GM19372 (cell line): ENCODE measurements around the gene SLC25A43.
"Not testable (repeated sequence)": the region's sequence is repeated elsewhere in the genome, so short reads cannot be mapped to it uniquely, and the experiment has no call there.

ENCODE experiments used
- ATAC-seq: cut with Tn5 transposase; IDR thresholded peaks from one replicate; pipeline ENCODE4 v1.9.1; 2021; ENCODE audit warnings: mild to moderate bottlenecking, low read depth, moderate library complexity; ENCODE audit not compliant: unreplicated experiment

Gene SLC25A43

DNA sequence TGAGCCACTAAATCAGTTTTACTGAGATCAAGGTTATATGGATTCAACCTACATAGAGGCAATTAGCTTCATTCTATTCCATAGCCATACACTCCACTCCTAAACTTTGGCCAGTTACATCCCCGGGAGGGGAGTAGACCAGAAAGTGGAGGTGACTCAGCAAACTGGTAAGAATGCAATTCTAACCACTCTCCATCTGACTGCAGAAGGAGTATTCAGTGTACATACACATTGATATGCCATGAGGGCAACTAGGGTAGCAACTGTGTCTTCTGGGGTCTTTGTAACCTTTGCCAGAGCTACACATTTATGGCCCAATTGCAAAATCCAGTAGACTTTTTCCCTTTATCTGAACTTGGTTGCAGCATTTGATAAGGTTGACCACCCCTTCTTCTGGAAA lies 7.6 kb downstream of the SLC25A43 start:
- ATAC-seq: no peak

GRCh38 chrX:119407681-119408080 lies 8.5 kb downstream of the SLC25A43 start:
- no peak for ATAC-seq

GRCh38 chrX:119410027-119410819 lies 11.1 kb downstream of the SLC25A43 start:
- no peak for ATAC-seq

DNA sequence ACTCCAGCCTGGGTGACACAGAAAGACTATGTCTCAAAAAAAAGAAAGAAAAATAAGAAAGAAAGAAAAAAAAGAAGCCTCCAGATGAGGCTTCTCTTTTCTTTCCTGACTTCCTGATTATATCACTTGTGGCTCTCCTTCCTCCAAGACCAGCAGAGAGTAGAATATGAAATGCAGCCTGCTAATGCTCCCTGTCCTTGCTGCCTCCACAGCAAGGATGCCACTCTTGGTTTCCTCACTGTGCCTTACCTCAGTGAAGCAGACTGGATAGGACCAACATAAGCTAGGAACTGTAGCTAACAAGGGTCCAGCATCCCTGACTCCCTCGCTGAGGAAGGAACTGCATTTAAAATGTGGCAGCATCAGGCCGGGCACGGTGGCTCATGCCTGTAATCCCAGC lies 11.7 kb downstream of the SLC25A43 start:
- no peak for ATAC-seq

DNA sequence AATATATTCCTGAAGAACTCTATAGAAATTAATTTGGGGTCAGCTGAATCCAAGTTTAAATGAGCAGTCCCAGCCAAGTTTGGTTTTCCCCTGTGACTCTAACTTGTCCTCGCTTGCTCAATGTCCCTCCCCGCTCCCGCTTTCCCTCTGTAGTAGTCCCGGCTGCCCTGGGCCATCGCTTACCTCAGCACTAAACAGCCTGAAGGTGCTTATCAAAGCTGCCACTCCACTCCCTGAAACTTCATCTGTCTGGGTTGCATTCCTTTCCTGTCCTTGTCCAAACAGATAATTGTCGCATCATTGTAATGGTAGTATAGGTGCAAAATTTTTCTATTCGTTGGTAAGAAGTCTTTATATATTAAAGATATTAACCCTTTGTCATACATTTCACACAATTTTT lies 12.8 kb downstream of the SLC25A43 start:
- ATAC-seq: no peak

- no peak for ATAC-seq
These were observed 18.2 kb downstream of the SLC25A43 start for GRCh38 chrX:119417376-119417775.

DNA sequence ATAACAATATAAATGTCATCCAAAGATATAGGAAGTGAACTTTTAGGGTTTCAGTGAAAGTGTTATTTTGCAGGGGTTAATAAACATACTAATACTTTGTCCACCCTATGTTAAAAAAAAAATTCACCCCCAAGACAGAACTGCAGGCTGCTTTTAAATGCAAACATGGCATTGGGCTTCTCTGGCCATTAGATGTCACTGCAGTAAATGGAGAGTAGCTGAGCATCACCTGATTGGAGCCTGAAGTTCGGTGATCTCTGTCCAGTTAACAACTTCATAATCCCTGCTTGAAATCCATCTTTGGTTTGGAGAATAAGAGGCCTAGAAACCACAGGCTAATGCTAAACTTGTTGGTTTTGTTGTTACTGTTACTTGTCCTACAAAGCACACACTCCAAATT lies 18.7 kb downstream of the SLC25A43 start:
- no peak for ATAC-seq

- no peak for ATAC-seq
These were observed 20.0 kb downstream of the SLC25A43 start for GRCh38 chrX:119419146-119419545.

- ATAC-seq: no peak
These were observed 20.8 kb downstream of the SLC25A43 start for GRCh38 chrX:119419898-119420297.

GRCh38 chrX:119421016-119421705 lies 22.0 kb downstream of the SLC25A43 start:
- ATAC-seq: no peak

- no peak for ATAC-seq
These were observed 24.5 kb downstream of the SLC25A43 start for GRCh38 chrX:119423631-119424030.

DNA sequence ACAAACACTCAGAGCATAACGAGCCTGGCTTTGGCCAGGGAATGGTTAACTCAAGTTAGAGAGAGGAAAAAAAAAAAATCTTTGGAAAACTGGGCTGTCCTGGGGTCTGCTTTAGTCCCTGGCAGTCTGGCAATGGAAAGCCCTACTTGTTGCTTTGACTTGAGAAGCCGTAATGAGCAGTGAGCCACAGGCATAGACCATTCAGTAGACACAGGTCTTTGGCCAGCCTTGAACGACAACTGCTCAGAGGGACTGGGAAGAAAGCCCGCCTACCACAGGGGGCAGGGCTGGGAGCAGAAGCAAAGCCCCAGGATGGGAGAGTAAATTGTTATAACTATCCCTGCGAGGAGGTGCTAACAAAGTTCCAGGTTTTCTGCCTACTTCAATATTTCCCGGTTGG lies 25.9 kb downstream of the SLC25A43 start:
- ATAC-seq: no peak

GRCh38 chrX:119427024-119427794 lies 28.1 kb downstream of the SLC25A43 start:
- peak; percentile 67 for ATAC-seq

DNA sequence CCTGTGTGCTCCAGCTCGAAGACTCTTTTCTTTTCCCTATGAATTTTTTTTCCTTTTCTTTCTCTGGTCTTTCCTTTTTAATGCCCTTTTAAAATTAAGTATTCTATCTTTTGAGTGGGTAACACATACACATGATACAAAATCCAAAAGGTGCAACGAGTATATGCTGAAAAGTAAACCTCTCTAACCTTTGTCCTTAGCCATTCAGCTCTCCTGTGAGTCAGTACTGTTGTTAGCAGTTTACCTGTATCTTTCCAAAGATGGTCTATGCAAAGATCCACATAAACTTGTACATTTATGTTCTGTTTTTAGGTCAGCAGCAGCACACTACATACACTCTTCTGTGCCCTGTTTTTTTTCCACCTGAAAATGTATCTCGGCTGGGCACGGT lies 28.7 kb downstream of the SLC25A43 start:
- ATAC-seq: no peak

DNA sequence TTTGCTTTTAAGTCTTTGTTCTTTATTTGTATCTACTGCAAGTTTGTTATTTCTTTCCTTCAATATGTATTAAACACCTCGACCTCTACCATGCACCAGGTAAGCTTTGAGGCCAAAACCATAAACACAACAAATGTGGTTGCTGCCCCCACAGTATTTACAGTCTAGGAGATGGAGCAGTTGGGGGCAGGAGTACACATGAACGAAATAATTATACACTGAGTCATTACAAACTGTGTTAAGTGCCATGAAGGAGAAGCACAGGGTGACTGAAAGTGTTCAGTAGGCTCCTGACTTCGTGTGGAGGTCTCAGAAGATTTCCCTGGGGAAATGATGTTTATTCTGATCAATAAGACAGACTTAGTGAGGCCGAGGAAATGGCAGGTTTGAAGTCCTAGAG lies 30.3 kb downstream of the SLC25A43 start:
- no peak for ATAC-seq

GRCh38 chrX:119441295-119441694 lies 42.2 kb downstream of the SLC25A43 start:
- ATAC-seq: not testable (repeated sequence)

- ATAC-seq: no peak
These were observed 43.1 kb downstream of the SLC25A43 start for GRCh38 chrX:119442286-119442685.

GRCh38 chrX:119453202-119453601 lies 54.1 kb downstream of the SLC25A43 start:
- no peak for ATAC-seq

- ATAC-seq: no peak
These were observed 56.1 kb downstream of the SLC25A43 start for GRCh38 chrX:119455264-119455663.

DNA sequence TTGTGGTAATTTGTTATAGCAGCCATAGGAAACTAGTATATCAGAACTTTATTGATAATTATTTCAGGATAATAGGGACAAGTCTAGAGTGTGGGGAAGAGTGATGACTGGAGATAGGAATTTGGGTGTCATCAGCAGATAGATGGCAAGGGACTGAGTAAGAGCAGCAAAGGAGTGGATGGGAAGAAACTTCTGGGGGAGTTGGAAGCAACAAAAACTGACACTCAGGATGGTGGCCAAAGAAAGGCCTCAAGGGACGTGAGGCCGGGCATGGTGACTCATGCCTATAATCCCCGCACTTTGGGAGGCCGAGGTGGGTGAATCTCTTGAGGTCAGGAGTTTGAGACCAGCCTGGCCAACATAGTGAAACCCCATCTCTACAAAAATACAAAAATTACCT lies 60.0 kb downstream of the SLC25A43 start:
- no peak for ATAC-seq

DNA sequence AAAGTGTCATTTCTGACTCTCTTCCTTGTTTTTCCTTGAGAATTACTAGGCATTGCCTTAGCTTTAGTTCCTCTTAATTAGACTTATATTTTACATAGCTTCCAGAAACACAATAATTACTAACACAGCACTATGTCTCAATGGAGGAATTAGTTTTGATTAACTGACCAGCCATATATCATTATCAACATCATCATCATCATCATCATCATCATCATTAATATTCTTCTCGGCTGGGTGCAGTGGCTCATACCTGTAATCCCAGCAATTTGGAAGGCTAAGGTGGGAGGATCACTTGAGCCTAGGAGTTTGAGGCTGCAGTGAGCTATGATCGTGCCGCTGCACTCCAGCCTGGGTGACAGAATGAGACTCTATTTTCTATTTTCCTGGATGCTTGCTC lies 66.4 kb downstream of the SLC25A43 start:
- ATAC-seq: no peak
